Stomach smooth muscle (tissue), 2 donors: ENCODE results near the gene AXIN1.
A peak's percentile ranks its signal among the peaks of the same experiment; 100 is the strongest.

ENCODE experiments used
- H3K27ac ChIP-seq: one replicate; pipeline ENCODE4 v1.7.0; 2013; ENCODE audit warnings: mild to moderate bottlenecking, low read length, inconsistent platforms
- H3K27me3 ChIP-seq, 2 donors: one replicate each; pipeline ENCODE4 v1.7.0; 2013; ENCODE audit warnings: low read length in 2 of 2; ENCODE audit not compliant: insufficient read depth in 2 of 2, control insufficient read depth in 1 of 2
- H3K36me3 ChIP-seq, 2 donors: one replicate each; pipeline ENCODE4 v1.7.0; 2013; ENCODE audit warnings: low read length in 2 of 2; ENCODE audit not compliant: control insufficient read depth in 2 of 2, insufficient read depth in 2 of 2
- H3K4me1 ChIP-seq: one replicate; pipeline ENCODE4 v1.7.0; 2013; ENCODE audit warnings: low read length; ENCODE audit not compliant: control insufficient read depth, insufficient read depth
- H3K4me3 ChIP-seq, 2 donors: one replicate each; pipeline ENCODE4 v1.7.0; 2013; ENCODE audit warnings: low read length in 2 of 2
- H3K9ac ChIP-seq, 2 donors: one replicate each; pipeline ENCODE4 v1.7.0; 2013; ENCODE audit warnings: low read length in 2 of 2, mild to moderate bottlenecking in 1 of 2
- H3K9me3 ChIP-seq, 2 donors: one replicate each; pipeline ENCODE4 v1.7.0; 2013; ENCODE audit warnings: low read length in 2 of 2; ENCODE audit not compliant: control insufficient read depth in 2 of 2
- donor health status: healthy.
- donor health status: Pancreatic carcinoma.

Gene AXIN1

DNA sequence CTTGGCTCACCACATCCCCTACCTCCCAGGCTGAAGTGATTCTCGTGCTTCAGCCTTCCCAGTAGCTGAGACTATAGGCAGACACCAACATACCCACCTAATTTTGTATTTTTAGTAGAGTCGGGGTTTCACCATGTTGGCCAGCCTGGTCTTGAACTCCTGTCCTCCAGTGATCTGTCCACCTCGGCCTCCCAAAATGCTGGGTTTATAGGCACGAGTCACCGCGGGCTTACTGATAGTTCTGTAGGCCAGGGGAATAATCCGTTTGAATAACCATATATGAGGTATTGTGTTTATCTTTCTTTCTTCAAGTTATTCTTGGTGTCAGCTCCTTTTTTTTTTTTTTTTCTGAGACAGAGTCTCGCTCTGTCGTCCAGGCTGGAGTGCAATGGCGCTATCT lies 110.2 kb downstream of the AXIN1 start:
- Histone ChIP-seq H3K4me3 (no peak overlapping the region), H3K4me1 (peaks cover 5% of the 10 kb centered on the region), H3K9me3 (no peaks in the 10 kb centered on the region), H3K27me3 (no peaks in the 10 kb centered on the region), H3K27ac (no peak overlapping the region), H3K36me3 (no peaks in the 10 kb centered on the region), H3K9ac (no peak overlapping the region)

- Histone ChIP-seq H3K27ac (no peak overlapping the region), H3K9ac (no peak overlapping the region)
Measured at GRCh38 chr16:240559-240958, 112.0 kb downstream of the AXIN1 start.

GRCh38 chr16:239948-240277 lies 112.6 kb downstream of the AXIN1 start:
- H3K36me3 ChIP-seq, result no peaks in the 10 kb centered on the region
- peaks cover 12% of the 10 kb centered on the region for H3K4me1 ChIP-seq
- no peak overlapping the region for H3K4me3 ChIP-seq
- H3K27me3 ChIP-seq, result no peaks in the 10 kb centered on the region
- no peaks in the 10 kb centered on the region for H3K9me3 ChIP-seq
- H3K9ac ChIP-seq, result no peak overlapping the region
- peak overlapping the region; percentile 6 for H3K27ac ChIP-seq

More at GRCh38 chr16:240559-240958, 112.0 kb downstream of the AXIN1 start:
- peaks cover 6% of the 10 kb centered on the region for H3K4me1 ChIP-seq
- H3K4me3 ChIP-seq, result no peak overlapping the region
- no peaks in the 10 kb centered on the region for H3K9me3 ChIP-seq
- no peaks in the 10 kb centered on the region for H3K36me3 ChIP-seq
- no peaks in the 10 kb centered on the region for H3K27me3 ChIP-seq
